ENCODE data around the gene UGGT1.

GRCh38 chr2:128084757-128085156 lies 6.2 kb upstream of the UGGT1 start:
- TF ChIP-seq CTCF (IDR thresholded peaks at IDR 0.05), result no peak
- TF ChIP-seq POLR2A (IDR thresholded peaks at IDR 0.05), result no peak

Data from testis (tissue), 2 donors.